ENCODE data around the gene STPG3.

STPG3 gene

DNA sequence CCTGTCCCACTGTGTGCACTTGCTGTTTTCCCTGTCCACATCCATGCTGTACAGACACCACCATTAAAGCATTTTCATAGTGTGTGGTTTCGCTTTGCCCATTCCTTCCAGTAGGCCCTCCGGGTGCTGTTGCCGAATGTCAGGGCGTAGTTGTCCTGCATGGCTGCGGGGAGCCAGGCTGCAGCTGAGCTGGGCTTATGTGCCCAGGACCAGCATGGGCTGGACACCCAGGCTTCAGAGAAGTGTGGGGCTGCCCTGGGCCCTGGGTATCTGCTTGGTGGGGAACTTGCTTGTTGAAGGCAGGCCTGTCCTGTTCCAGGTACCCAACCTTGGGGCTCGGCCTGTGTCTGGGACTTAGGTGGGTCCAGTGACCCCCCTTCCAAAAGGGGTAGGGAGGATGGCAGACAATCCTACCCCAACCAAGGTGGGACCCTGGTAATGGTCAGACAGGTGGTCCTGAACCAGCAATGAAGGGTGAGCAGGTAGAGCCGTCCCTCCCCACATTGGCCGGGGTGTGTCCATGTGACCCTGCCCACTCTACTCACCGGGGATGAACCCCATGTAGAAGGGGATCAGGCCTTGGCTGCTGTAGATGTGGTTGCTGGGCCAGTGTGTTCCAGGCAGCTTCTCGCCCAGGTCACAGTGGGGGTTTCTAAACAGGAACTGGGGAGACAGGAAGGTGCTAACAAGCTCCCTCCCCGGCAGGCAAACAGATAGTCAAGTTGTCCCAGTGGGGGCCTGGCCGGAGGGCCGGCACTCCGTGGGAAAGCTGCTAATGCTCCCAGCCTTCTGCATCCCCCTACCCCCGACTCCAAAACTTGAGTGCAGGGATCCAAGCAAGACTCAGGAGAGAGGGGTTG, 7.2 kb upstream of the STPG3 start:
- H3K4me3 ChIP-seq (replicated peaks; ENCODE audit: low read depth, low read length): 0 out of 2 replicates have a peak overlapping the region, but pooled peaks have one; percentile 3
- TF ChIP-seq, protein P1, sequence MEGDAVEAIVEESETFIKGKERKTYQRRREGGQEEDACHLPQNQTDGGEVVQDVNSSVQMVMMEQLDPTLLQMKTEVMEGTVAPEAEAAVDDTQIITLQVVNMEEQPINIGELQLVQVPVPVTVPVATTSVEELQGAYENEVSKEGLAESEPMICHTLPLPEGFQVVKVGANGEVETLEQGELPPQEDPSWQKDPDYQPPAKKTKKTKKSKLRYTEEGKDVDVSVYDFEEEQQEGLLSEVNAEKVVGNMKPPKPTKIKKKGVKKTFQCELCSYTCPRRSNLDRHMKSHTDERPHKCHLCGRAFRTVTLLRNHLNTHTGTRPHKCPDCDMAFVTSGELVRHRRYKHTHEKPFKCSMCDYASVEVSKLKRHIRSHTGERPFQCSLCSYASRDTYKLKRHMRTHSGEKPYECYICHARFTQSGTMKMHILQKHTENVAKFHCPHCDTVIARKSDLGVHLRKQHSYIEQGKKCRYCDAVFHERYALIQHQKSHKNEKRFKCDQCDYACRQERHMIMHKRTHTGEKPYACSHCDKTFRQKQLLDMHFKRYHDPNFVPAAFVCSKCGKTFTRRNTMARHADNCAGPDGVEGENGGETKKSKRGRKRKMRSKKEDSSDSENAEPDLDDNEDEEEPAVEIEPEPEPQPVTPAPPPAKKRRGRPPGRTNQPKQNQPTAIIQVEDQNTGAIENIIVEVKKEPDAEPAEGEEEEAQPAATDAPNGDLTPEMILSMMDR (IDR thresholded peaks at IDR 0.05; ENCODE audit: low read depth, low read length, missing control alignments): no peak
- no peak for DNase-seq (ENCODE audit: extremely low read depth, low read depth)

DNA sequence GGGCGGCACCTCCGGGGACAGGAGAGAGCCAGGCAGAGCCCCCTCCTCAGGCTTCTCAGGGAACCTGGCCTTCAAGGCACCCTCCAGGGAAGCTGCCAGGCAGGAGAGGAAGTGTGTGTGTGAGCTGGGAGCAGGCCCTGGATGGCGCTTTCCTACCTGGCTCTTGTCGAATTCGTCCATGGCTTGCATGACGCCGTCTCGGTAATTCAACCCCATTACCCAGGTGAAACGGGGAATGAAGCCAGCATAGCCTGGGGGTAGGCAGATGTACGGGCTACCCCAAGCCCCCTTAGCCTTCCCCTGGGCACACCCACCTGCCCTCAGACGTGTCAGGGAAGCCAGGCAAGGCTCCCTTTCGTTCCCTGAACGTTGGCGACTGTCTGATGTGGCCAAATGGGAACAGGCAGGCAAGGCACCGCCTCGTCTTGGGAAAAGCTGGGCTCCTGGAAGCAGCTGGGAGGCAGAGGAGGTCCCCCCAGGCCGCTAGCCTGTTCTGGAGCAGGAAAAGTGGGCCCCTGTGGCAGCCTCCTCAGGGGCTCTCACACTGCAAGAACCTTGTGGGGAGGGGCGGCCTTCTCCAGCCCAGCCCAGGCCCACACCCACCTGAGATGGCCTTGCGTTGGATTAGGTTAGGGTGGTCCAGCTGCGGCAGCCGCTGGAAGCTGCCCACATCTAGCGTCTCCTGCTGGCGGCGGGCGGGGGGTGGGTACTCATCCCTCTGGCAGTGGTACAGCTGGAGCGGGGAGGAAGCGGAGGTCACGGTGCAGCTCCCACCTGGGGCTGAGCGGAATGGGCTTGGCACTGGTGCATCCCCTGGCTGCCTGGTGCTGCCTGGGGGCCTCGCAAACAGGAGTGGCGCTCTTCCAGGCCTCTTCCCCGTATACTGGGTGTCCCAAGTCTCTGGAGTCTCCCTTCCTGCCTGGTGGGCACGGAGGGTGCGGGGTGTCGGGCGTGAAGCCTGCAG, 6.3 kb upstream of the STPG3 start:
- no peak overlapping the region for H3K4me3 ChIP-seq (replicated peaks; ENCODE audit: low read depth, low read length)
- TF ChIP-seq, protein P1 (IDR thresholded peaks at IDR 0.05; ENCODE audit: low read depth, low read length, missing control alignments): no peak
- DNase-seq (ENCODE audit: extremely low read depth, low read depth): no peak

DNA sequence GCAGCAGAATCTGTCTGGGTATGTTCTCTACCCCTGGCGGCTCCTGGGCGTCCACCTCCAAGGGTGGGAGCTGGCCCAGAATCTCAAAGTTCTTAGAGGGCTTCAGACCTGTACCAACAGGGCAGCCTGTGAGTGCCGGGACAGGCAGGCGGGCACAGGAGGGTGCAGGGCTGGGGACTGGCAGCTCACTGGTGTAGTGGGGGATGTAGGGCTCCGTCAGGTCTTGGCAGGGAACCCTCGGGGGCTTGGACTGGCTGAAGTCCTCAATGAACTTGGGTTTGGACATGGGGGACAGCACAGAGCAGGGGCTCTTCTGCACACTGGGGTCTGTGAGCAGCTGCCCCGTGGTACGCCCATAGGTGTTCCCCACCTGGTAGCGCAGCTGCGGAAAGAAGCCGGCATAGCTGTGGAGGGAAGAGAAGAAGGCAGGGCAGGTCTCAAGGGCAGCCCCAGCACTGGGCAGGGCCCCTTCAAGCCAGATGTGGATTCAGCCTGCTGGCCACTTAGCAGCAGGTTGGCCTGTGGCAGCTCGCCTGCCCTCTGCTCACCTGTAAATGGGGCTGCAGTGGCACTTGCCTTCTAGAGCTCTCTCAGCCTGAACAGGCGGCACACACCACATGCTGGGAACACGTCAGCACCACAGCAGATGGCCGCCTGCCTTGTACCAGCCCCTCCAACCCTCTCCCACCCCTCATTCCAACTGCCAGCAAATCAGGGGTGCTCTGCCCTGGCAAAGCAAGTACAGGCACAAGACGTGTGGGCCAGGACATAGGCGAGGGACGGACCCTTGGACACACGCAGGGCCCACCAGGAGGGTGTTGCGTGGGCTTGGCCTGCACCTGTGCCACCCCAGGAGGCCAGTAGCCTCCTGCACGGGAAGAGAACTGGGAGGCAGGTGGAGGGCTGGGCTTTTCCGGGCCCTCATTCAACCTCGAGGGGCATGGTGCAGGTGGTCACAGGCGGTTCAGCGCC, 5.3 kb upstream of the STPG3 start:
- TF ChIP-seq, protein P1 (IDR thresholded peaks at IDR 0.05; ENCODE audit: low read depth, low read length, missing control alignments): no peak
- DNase-seq (ENCODE audit: extremely low read depth, low read depth): no peak
- no peak overlapping the region for H3K4me3 ChIP-seq (replicated peaks; ENCODE audit: low read depth, low read length)

DNA sequence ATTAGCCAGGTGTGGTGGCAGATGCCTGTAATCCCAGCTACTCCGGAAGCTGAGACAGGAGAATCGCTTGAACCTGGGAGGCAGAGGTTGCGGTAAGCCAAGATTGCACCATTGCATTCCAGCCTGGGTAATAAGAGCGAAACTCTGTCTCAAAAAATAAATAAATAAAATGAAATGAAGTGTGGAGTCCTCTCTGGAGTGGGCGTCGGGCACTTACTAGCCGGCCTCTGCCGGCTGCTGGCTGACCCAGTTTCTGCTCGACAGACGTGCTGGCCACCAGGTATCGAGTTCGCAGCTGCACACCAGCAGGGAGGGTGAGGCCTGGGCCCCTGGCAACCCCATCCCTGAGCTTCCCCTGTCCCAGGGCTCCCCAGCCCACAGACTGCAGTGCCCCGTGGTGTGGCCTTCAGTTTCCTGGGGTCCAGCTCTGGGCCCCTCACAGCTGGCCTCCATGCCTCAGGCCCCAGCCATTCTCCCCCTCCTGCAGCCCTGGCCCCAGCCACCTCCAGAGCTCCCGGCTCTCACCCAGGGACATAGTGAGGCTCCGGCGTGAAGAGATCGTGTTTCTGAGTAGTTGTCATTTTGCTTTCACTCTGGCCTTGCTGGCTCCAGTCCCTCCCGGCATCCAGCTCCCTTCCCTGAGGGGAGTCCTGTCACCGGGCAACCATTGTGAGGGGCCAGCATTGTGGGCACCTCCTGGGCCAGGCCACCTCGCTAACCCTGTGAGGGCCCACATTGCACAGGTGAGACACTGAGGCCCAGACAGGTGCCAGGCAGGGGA, 3.8 kb upstream of the STPG3 start:
- no peak overlapping the region for H3K4me3 ChIP-seq (replicated peaks; ENCODE audit: low read depth, low read length)
- TF ChIP-seq, protein P1 (IDR thresholded peaks at IDR 0.05; ENCODE audit: low read depth, low read length, missing control alignments): no peak
- DNase-seq (ENCODE audit: extremely low read depth, low read depth): no peak

DNA sequence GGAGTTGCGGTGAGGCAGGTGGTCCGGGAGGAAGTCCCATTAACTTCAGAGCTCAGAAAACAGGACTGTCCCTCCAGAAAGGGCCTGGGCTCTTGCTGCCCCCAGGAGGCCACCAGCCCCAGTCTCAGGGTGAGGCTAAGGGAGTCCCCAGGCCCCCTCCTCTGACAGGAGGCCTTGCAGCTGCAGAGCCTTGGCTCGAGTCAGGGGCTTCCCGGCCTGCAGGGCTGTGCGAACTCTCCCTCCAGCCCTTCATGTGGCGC, 3.2 kb upstream of the STPG3 start:
- TF ChIP-seq, protein P1 (IDR thresholded peaks at IDR 0.05; ENCODE audit: low read depth, low read length, missing control alignments): no peak
- DNase-seq (ENCODE audit: extremely low read depth, low read depth): no peak
- H3K4me3 ChIP-seq (replicated peaks; ENCODE audit: low read depth, low read length): no peak overlapping the region

Measured in HFF-Myc (cell line).